Large intestine (tissue), 3 donors: ENCODE data around the gene CA14. TPM values are rescaled to one million over a fixed set of nuclear protein-coding genes. Genes with fewer than 3 reads are reported as not detected.
"Not testable (repeated sequence)": the region's sequence is repeated elsewhere in the genome, so short reads cannot be mapped to it uniquely, and the experiment has no call there.

Source experiments
- DNase-seq, 2 donors: peaks; one replicate each; pipeline versions ENCODE4 v3.0.0 to v3.0.0-alpha.2; 2013
- H3K27ac ChIP-seq: one replicate; pipeline ENCODE4 v1.5.1; 2013; ENCODE audit warnings: low read length
- H3K27me3 ChIP-seq: 2 replicates; pipeline ENCODE4 v1.6.1; 2013; ENCODE audit warnings: low read length; ENCODE audit not compliant: control insufficient read depth, insufficient read depth
- H3K36me3 ChIP-seq: 2 replicates; pipeline ENCODE4 v1.6.1; 2013; ENCODE audit warnings: low read length; ENCODE audit not compliant: control insufficient read depth, insufficient read depth
- H3K4me1 ChIP-seq: one replicate; pipeline ENCODE4 v1.6.1; 2013; ENCODE audit warnings: low read length; ENCODE audit not compliant: control insufficient read depth, insufficient read depth
- H3K4me3 ChIP-seq: one replicate; pipeline ENCODE4 v1.5.1; 2013; ENCODE audit warnings: low read length
- H3K9me3 ChIP-seq: one replicate; pipeline ENCODE4 v1.6.1; 2013; ENCODE audit warnings: mild to moderate bottlenecking, low read depth, low read length, moderate library complexity; ENCODE audit not compliant: control insufficient read depth
- WGBS: methylation state at CpG from one replicate; pipeline ENCODE4 v1.1.5; 2013; ENCODE audit warnings: low lambda C conversion rate; ENCODE audit not compliant: insufficient coverage; 5-methylcytosine and 5-hydroxymethylcytosine counted together
- polyA plus RNA-seq: library from polyadenylated mRNA; unstranded; fragments of 120-200 nt; gene quantifications from one replicate; pipeline ENCODE4 v1.2.1, GENCODE V29; 2013

CA14 gene
- polyA plus RNA-seq, 1 donor = 0.81 TPM

DNA sequence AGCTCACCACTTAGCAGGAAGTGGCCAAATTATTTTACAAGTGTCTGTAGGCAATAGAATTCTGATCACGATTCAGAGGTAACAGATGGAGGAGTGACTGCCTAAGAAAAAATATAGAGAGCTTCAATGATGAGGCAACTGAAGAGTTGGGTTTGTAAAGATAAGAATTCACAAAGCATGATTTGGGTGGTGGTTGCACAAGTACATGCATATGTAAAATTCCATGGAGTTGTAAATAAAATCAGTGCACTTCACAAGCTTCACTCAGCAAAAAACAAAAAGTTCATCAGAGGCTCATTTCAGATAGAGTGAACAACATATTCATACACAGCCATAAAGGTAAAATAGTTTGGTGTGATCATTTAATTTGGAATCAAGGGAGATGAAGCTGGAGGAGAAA, 32.6 kb upstream of the CA14 start:
- peaks cover 36% of the 10 kb centered on the region for H3K36me3 ChIP-seq
- no peak for DNase-seq
- no peaks in the 10 kb centered on the region for H3K9me3 ChIP-seq
- no peaks in the 10 kb centered on the region for H3K27me3 ChIP-seq
- no CpG with 5 or more reads among the region's 1 CpG for WGBS
- H3K4me3 ChIP-seq = no peak overlapping the region
- no peaks in the 10 kb centered on the region for H3K4me1 ChIP-seq
- no peak overlapping the region for H3K27ac ChIP-seq

DNA sequence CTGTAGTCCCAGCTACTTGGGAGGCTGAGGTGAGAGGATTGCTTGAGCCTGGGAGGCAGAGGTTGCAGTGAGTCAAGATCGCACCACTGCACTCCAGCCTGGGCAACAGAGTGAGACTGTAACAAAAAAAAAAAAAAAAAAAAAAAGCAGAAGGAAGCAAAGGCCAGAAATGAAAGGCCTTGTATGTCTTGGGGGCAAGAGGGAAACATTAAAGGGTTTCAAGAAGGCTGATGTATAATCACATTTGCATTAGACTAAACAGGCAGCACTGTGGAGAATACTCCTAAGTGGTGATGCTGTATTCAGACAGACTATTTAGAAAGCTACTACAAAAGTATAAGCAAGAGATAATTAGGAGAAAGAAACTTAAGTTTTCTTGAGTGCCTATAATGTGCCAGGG, 32.0 kb upstream of the CA14 start:
- no peak overlapping the region for H3K4me3 ChIP-seq
- peaks cover 38% of the 10 kb centered on the region for H3K36me3 ChIP-seq
- no peaks in the 10 kb centered on the region for H3K9me3 ChIP-seq
- no peaks in the 10 kb centered on the region for H3K27me3 ChIP-seq
- no CpG with 5 or more reads among the region's 1 CpG for WGBS
- no peak for DNase-seq
- no peaks in the 10 kb centered on the region for H3K4me1 ChIP-seq
- H3K27ac ChIP-seq = no peak overlapping the region

- 100% methylated on average over 1 of the region's 2 CpGs for WGBS
- Histone ChIP-seq H3K27me3 (no peaks in the 10 kb centered on the region), H3K9me3 (no peaks in the 10 kb centered on the region), H3K4me3 (no peak overlapping the region), H3K27ac (no peak overlapping the region), H3K36me3 (peaks cover 38% of the 10 kb centered on the region), H3K4me1 (no peaks in the 10 kb centered on the region)
- no peak for DNase-seq
These were observed 31.1 kb upstream of the CA14 start for GRCh38 chr1:150226486-150226885.

- no peak for DNase-seq
- Histone ChIP-seq H3K36me3 (peaks cover 36% of the 10 kb centered on the region), H3K4me1 (no peaks in the 10 kb centered on the region)
These were observed 30.3 kb upstream of the CA14 start for GRCh38 chr1:150227228-150227627.

GRCh38 chr1:150228246-150228645, 29.3 kb upstream of the CA14 start:
- H3K27me3 ChIP-seq, H3K4me3 ChIP-seq, H3K4me1 ChIP-seq, H3K27ac ChIP-seq, H3K9me3 ChIP-seq, DNase-seq: not testable (repeated sequence)
- 95% methylated on average over 4 of the region's 10 CpGs for WGBS
- peaks cover 33% of the 10 kb centered on the region for H3K36me3 ChIP-seq

More at GRCh38 chr1:150227228-150227627, 30.3 kb upstream of the CA14 start:
- H3K4me3 ChIP-seq = no peak overlapping the region
- no peaks in the 10 kb centered on the region for H3K27me3 ChIP-seq
- H3K27ac ChIP-seq = no peak overlapping the region
- H3K9me3 ChIP-seq = no peaks in the 10 kb centered on the region

DNA sequence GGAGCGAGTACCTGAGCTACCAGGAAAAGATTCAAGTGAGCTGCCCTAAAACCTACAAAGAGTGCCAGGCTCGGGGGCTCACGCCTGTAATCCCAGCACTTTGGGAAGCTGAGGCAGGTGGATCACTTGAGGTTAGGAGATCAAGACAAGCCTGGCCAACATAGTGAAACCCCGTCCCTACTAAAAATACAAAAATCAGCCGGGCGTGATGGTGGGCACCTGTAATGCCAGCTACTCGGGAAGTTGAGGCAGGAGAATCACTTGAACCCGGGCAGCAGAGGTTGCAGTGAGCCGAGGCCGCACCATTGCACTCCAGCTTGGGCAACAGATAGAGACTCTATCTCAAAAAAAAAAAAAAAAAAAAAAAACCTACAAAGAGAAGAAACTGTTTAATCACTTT, 24.7 kb upstream of the CA14 start:
- not testable (repeated sequence) for H3K4me3 ChIP-seq, H3K36me3 ChIP-seq, H3K27ac ChIP-seq, DNase-seq, H3K9me3 ChIP-seq, H3K27me3 ChIP-seq, H3K4me1 ChIP-seq
- no CpG with 5 or more reads among the region's 10 CpGs for WGBS

GRCh38 chr1:150233359-150234308, 23.9 kb upstream of the CA14 start:
- Histone ChIP-seq H3K9me3 (no peaks in the 10 kb centered on the region), H3K4me1 (peaks cover 6% of the 10 kb centered on the region), H3K27me3 (no peaks in the 10 kb centered on the region), H3K36me3 (peaks cover 5% of the 10 kb centered on the region), H3K4me3 (peak overlapping the region; percentile 86), H3K27ac (peak overlapping the region; percentile 93)
- WGBS = no CpG with 5 or more reads among the region's 15 CpGs
- DNase-seq = peak in 1 of 2 donors; percentile 52

GRCh38 chr1:150234309-150234565, 23.3 kb upstream of the CA14 start:
- H3K4me3 ChIP-seq = peak overlapping the region; percentile 86
- DNase-seq = no peak
- peaks cover 4% of the 10 kb centered on the region for H3K36me3 ChIP-seq
- no CpG with 5 or more reads among the region's 9 CpGs for WGBS
- H3K27me3 ChIP-seq = no peaks in the 10 kb centered on the region
- peaks cover 6% of the 10 kb centered on the region for H3K4me1 ChIP-seq
- peak overlapping the region; percentile 93 for H3K27ac ChIP-seq
- no peaks in the 10 kb centered on the region for H3K9me3 ChIP-seq

- H3K4me3 ChIP-seq = peak overlapping the region; percentile 86
- no CpG with 5 or more reads among the region's 78 CpGs for WGBS
- no peaks in the 10 kb centered on the region for H3K27me3 ChIP-seq
- no peaks in the 10 kb centered on the region for H3K9me3 ChIP-seq
- H3K4me1 ChIP-seq = peaks cover 6% of the 10 kb centered on the region
- peak overlapping the region; percentile 93 for H3K27ac ChIP-seq
- DNase-seq = peak; percentile 70 to 85
- peaks cover 2% of the 10 kb centered on the region for H3K36me3 ChIP-seq
These were observed 22.8 kb upstream of the CA14 start for GRCh38 chr1:150234566-150235293.

- Histone ChIP-seq H3K4me1 (peaks cover 6% of the 10 kb centered on the region), H3K4me3 (peak overlapping the region; percentile 86), H3K27me3 (no peaks in the 10 kb centered on the region), H3K27ac (peak overlapping the region; percentile 93), H3K9me3 (no peaks in the 10 kb centered on the region), H3K36me3 (peaks cover 1% of the 10 kb centered on the region)
- no CpG with 5 or more reads among the region's 27 CpGs for WGBS
- no peak for DNase-seq
These were observed 22.2 kb upstream of the CA14 start for GRCh38 chr1:150235294-150235851.
